BE2C (cell line): ENCODE results near the gene HAGH.

Experiments
- DNase-seq: peaks from one replicate; pipeline ENCODE4 v3.0.0-alpha.2; 2020
- H3K27me3 ChIP-seq: fragments of 250-450 bp; sonication (Bioruptor Pico); 2 replicates; pipeline ENCODE4 v1.5.1; 2020; ENCODE audit warnings: mild to moderate bottlenecking
- H3K36me3 ChIP-seq: fragments of 250-450 bp; sonication (Bioruptor Pico); 2 replicates; pipeline ENCODE4 v1.5.1; 2020; ENCODE audit warnings: mild to moderate bottlenecking
- H3K4me1 ChIP-seq: fragments of 250-450 bp; sonication (Bioruptor Pico); 2 replicates; pipeline ENCODE4 v1.5.1; 2020
- H3K4me3 ChIP-seq: 2 replicates; pipeline ENCODE4 v1.5.1; 2011; ENCODE audit warnings: low read depth, low read length
- H3K9me3 ChIP-seq: fragments of 250-450 bp; sonication (Bioruptor Pico); 2 replicates; pipeline ENCODE4 v1.5.1; 2020
- CTCF ChIP-seq: IDR thresholded peaks from 2 replicates; pipeline ENCODE4 v1.5.1; 2012; ENCODE audit warnings: mild to moderate bottlenecking, low read depth, low read length

Gene HAGH

GRCh38 chr16:1775846-1776671 lies 50.6 kb downstream of the HAGH start:
- no peak overlapping the region for H3K4me3 ChIP-seq
- TF ChIP-seq CTCF = no peak
- peaks cover 14% of the 10 kb centered on the region for H3K36me3 ChIP-seq
- no peaks in the 10 kb centered on the region for H3K4me1 ChIP-seq
- no peaks in the 10 kb centered on the region for H3K27me3 ChIP-seq
- DNase-seq = peak; percentile 27
- H3K9me3 ChIP-seq = no peaks in the 10 kb centered on the region

- TF ChIP-seq CTCF = no peak
- H3K9me3 ChIP-seq = no peaks in the 10 kb centered on the region
- H3K4me1 ChIP-seq = peaks cover under 1% of the 10 kb centered on the region
- no peak overlapping the region for H3K4me3 ChIP-seq
- H3K36me3 ChIP-seq = peaks cover 19% of the 10 kb centered on the region
- DNase-seq = no peak
- H3K27me3 ChIP-seq = no peaks in the 10 kb centered on the region
Observed at GRCh38 chr16:1775006-1775845, 51.4 kb downstream of the HAGH start.

- Histone ChIP-seq H3K27me3 (no peaks in the 10 kb centered on the region), H3K36me3 (peaks cover 27% of the 10 kb centered on the region), H3K9me3 (no peaks in the 10 kb centered on the region), H3K4me3 (peak overlapping the region; percentile 92), H3K4me1 (peaks cover 4% of the 10 kb centered on the region)
- TF ChIP-seq CTCF = no peak
- DNase-seq = no peak
Observed at GRCh38 chr16:1774448-1774780, 52.2 kb downstream of the HAGH start.

- Histone ChIP-seq H3K36me3 (peaks cover 33% of the 10 kb centered on the region), H3K4me1 (peaks cover 4% of the 10 kb centered on the region), H3K27me3 (no peaks in the 10 kb centered on the region), H3K9me3 (no peaks in the 10 kb centered on the region), H3K4me3 (peak overlapping the region; percentile 92)
- TF ChIP-seq CTCF = no peak
- DNase-seq = peak; percentile 15
Observed at GRCh38 chr16:1773703-1774447, 52.8 kb downstream of the HAGH start.

GRCh38 chr16:1772908-1773702 lies 53.5 kb downstream of the HAGH start, which contains the start of gene MRPS34:
Gene MRPS34 (minus strand): TSS chr16:1773134. CDS start chr16:1773119, 15 bp downstream.
- peaks cover 41% of the 10 kb centered on the region for H3K36me3 ChIP-seq
- H3K27me3 ChIP-seq = no peaks in the 10 kb centered on the region
- peak; percentile 66 for TF ChIP-seq CTCF
- DNase-seq = peak; percentile 91
- H3K4me3 ChIP-seq = peak within 1 kb of the TSS; percentile 92
- H3K9me3 ChIP-seq = no peaks in the 10 kb centered on the region
- H3K4me1 ChIP-seq = peaks cover 4% of the 10 kb centered on the region
